GM13977 (cell line): Measurements from ENCODE around the gene PCDHA8.
"Not testable (repeated sequence)": the region's sequence is repeated elsewhere in the genome, so short reads cannot be mapped to it uniquely, and the experiment has no call there.

Experiments used
- DNase-seq: peaks from one replicate; pipeline ENCODE4 v3.0.0; 2012; ENCODE audit warnings: low spot score
- in situ Hi-C: fragments of 300-500 bp; cut with MboI; formaldehyde crosslinking; loops from one replicate; pipeline ENCODE4 v1.12.0; 2022; ENCODE audit warnings: low sequenced_read_pairs, low pct_unique_long_range_greater_than_20kb, mixed read lengths, inconsistent platforms; ENCODE audit not compliant: unreplicated experiment
- TF ChIP-seq, protein P1 (sequence below): IDR thresholded peaks from 2 replicates; pipeline ENCODE4 v1.5.1; 2012; ENCODE audit warnings: mild to moderate bottlenecking, control low read depth; ENCODE audit not compliant: insufficient read depth; ENCODE audit errors: extremely low read depth, missing control alignments

The PCDHA8 gene

DNA sequence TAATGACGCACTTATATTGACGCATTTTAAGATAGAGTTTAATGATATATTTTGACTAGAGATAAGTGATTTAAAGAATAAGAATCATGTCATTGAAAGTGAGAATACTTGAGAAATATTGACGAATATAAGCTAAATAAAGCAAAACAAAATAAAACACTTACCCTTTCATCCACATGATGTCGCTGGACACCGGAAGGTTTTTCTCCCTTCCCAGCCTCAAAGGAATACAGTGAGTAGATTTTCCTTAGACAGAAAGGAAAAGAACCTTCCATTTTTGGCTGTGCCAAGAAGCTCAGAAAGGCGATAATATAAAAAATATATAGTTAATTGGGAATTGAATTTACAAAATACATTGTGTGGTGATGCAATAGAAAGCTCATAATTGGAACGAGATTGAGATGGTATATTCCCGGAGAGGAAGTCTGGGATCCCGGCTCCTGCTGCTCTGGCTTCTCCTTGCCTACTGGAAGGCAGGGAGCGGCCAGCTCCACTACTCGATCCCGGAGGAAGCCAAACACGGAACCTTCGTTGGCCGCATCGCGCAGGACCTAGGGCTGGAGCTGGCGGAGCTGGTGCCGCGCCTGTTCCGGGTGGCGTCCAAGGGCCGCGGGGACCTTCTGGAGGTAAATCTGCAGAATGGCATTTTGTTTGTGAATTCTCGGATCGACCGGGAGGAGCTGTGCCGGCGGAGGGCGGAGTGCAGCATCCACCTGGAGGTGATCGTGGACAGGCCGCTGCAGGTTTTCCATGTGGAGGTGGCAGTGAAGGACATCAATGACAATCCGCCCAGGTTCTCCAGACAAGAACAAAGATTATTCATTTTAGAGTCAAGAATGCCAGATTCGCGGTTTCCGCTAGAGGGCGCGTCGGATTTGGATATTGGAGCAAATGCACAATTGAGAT, 19.4 kb upstream of the PCDHA8 start, which contains the start of gene PCDHA5:
TSS of gene PCDHA5 (plus strand) at position 239 of the 906 bp plus-strand sequence.
- in situ Hi-C loops: no loop called here
- TF ChIP-seq, protein P1, sequence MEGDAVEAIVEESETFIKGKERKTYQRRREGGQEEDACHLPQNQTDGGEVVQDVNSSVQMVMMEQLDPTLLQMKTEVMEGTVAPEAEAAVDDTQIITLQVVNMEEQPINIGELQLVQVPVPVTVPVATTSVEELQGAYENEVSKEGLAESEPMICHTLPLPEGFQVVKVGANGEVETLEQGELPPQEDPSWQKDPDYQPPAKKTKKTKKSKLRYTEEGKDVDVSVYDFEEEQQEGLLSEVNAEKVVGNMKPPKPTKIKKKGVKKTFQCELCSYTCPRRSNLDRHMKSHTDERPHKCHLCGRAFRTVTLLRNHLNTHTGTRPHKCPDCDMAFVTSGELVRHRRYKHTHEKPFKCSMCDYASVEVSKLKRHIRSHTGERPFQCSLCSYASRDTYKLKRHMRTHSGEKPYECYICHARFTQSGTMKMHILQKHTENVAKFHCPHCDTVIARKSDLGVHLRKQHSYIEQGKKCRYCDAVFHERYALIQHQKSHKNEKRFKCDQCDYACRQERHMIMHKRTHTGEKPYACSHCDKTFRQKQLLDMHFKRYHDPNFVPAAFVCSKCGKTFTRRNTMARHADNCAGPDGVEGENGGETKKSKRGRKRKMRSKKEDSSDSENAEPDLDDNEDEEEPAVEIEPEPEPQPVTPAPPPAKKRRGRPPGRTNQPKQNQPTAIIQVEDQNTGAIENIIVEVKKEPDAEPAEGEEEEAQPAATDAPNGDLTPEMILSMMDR: peak; percentile 27
- no peak for DNase-seq

DNA sequence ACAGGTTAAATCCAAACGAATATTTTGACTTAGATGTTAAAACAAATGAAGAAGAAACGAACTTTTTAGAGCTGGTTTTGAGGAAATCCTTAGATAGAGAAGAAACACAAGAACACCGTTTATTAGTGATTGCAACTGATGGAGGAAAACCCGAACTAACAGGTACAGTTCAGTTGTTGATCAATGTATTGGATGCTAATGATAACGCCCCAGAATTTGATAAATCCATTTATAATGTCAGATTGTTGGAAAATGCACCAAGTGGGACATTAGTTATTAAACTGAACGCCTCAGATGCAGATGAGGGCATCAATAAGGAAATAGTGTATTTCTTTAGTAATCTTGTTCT, 18.7 kb upstream of the PCDHA8 start:
- TF ChIP-seq, protein P1: no peak
- no peak for DNase-seq
- in situ Hi-C loops: no loop called here

DNA sequence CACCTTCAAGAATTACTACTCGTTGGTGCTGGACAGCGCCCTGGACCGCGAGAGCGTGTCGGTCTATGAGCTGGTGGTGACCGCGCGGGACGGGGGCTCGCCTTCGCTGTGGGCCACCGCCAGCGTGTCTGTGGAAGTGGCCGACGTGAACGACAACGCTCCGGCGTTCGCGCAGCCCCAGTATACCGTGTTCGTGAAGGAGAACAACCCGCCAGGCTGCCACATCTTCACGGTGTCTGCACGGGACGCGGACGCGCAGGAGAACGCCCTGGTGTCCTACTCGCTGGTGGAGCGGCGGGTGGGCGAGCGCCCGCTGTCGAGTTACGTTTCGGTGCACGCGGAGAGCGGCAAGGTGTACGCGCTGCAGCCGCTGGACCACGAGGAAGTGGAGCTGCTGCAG, 18.0 kb upstream of the PCDHA8 start:
- in situ Hi-C loops, DNase-seq: not testable (repeated sequence)

DNA sequence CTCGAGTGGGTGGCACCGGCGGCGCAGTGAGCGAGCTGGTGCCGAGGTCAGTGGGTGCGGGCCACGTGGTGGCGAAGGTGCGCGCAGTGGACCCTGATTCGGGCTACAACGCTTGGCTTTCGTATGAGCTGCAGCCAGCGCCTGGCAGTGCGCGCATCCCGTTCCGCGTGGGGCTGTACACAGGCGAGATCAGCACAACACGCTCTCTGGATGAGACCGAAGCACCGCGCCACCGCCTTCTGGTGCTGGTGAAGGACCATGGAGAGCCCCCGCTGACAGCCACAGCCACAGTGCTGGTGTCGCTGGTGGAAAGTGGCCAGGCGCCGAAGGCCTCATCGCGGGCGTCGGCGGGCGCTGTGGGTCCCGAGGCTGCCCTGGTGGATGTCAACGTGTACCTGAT, 17.5 kb upstream of the PCDHA8 start:
- in situ Hi-C loops: no loop called here
- DNase-seq: no peak
- TF ChIP-seq, protein P1: no peak

DNA sequence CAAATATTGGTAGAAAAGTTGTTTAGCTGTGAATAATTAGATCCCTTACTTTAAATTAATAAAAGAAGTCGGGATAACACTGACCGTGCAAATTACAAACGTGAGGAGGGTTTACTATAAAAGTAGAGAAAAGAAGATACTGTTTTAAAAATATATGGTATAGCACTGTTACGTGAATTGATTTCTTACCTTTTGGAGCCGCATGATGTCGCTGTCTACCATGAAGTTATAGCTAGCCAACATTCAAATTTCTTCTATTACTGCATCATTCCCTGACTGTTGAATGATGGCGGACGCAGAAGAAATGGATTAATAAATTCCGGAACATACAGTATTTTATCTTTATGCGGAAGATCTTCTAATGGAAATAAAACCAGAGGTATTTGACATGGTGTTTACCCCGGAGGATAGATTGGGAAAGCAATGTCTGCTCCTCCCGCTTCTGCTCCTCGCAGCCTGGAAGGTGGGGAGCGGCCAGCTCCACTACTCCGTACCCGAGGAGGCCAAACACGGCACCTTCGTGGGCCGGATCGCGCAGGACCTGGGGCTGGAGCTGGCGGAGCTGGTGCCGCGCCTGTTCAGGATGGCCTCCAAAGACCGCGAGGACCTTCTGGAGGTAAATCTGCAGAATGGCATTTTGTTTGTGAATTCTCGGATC, 13.2 kb upstream of the PCDHA8 start, which contains the start of gene PCDHA6:
TSS of gene PCDHA6 (plus strand) at position 257 of the 658 bp plus-strand sequence. CDS start at position 389, 132 bp downstream.
- TF ChIP-seq, protein P1: no peak
- in situ Hi-C loops: no loop called here
- DNase-seq: no peak

DNA sequence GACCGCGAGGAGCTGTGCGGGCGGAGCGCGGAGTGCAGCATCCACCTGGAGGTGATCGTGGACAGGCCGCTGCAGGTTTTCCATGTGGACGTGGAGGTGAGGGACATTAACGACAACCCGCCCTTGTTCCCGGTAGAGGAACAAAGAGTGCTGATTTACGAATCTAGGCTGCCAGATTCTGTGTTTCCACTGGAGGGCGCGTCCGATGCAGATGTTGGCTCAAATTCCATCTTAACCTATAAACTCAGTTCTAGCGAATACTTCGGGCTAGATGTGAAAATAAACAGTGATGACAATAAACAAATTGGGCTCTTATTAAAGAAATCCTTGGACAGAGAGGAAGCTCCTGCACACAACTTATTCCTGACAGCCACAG, 12.6 kb upstream of the PCDHA8 start:
- no peak for DNase-seq
- TF ChIP-seq, protein P1: no peak
- in situ Hi-C loops: no loop called here

DNA sequence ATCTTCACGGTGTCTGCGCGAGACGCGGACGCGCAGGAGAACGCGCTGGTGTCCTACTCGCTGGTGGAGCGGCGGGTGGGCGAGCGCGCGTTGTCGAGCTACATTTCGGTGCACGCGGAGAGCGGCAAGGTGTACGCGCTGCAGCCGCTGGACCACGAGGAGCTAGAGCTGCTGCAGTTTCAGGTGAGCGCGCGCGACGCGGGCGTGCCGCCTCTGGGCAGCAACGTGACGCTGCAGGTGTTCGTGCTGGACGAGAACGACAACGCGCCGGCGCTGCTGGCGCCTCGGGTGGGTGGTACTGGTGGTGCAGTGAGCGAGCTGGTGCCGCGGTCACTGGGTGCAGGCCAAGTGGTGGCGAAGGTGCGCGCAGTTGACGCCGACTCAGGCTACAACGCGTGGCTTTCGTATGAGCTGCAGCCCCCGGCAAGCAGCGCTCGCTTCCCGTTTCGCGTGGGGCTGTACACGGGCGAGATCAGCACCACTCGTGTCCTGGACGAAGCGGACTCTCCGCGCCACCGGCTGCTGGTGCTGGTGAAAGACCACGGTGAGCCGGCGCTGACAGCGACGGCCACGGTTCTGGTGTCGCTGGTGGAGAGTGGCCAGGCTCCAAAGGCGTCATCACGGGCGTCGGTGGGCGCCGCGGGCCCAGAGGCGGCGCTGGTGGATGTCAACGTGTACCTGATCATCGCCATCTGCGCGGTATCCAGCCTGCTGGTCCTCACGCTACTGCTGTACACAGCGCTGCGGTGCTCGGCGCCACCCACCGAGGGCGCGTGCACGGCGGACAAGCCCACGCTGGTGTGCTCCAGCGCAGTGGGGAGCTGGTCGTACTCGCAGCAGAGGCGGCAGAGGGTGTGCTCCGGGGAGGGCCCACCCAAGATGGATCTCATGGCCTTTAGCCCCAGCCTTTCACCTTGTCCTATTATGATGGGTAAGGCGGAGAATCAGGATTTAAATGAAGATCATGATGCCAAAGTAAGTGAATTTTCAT, 11.2 kb upstream of the PCDHA8 start:
- DNase-seq, in situ Hi-C loops: not testable (repeated sequence)
